Hematopoietic multipotent progenitor cell treated with erythropoietin and hydrocortisone succinate and interleukin-3 and kit ligand, for 6 days (in vitro differentiated cells): ENCODE measurements around the gene LRP5.
"Not testable (repeated sequence)": the region's sequence is repeated elsewhere in the genome, so short reads cannot be mapped to it uniquely, and the experiment has no call there.

Source experiments
- DNase-seq: peaks from one replicate; pipeline ENCODE4 v3.0.0-alpha.2; 2015

The LRP5 gene

GRCh38 chr11:68398995-68399851 is 86.8 kb downstream of the LRP5 start:
- DNase-seq = peak; percentile 69

GRCh38 chr11:68399916-68400315 is 87.5 kb downstream of the LRP5 start:
- DNase-seq = no peak

- not testable (repeated sequence) for DNase-seq
Observed at GRCh38 chr11:68400584-68400983, 88.2 kb downstream of the LRP5 start.

GRCh38 chr11:68401856-68402255 is 89.5 kb downstream of the LRP5 start:
- DNase-seq = no peak

- DNase-seq = no peak
Observed at GRCh38 chr11:68402355-68403031, 90.1 kb downstream of the LRP5 start.

- DNase-seq = no peak
Observed at GRCh38 chr11:68403424-68403823, 91.0 kb downstream of the LRP5 start.

GRCh38 chr11:68403831-68404230 is 91.4 kb downstream of the LRP5 start:
- DNase-seq = no peak

GRCh38 chr11:68406324-68407313 is 94.2 kb downstream of the LRP5 start:
- no peak for DNase-seq

- DNase-seq = no peak
Observed at GRCh38 chr11:68408512-68408911, 96.1 kb downstream of the LRP5 start.

- no peak for DNase-seq
Observed at GRCh38 chr11:68409748-68410344, 97.5 kb downstream of the LRP5 start.

- DNase-seq = peak; percentile 33
Observed at GRCh38 chr11:68411501-68411991, 99.2 kb downstream of the LRP5 start.

GRCh38 chr11:68412593-68413475 is 100.4 kb downstream of the LRP5 start:
- no peak for DNase-seq

- DNase-seq = no peak
Observed at GRCh38 chr11:68413591-68413999, 101.2 kb downstream of the LRP5 start.

GRCh38 chr11:68414496-68415221 is 102.3 kb downstream of the LRP5 start:
- no peak for DNase-seq

- no peak for DNase-seq
Observed at GRCh38 chr11:68416070-68416578, 103.7 kb downstream of the LRP5 start.

GRCh38 chr11:68418648-68419047 is 106.3 kb downstream of the LRP5 start:
- DNase-seq = no peak

GRCh38 chr11:68420171-68420570 is 107.8 kb downstream of the LRP5 start:
- DNase-seq = no peak

GRCh38 chr11:68423481-68423880 is 111.1 kb downstream of the LRP5 start:
- no peak for DNase-seq

- no peak for DNase-seq
Observed at GRCh38 chr11:68424101-68424632, 111.8 kb downstream of the LRP5 start.
